MCF 10A (cell line): ENCODE data around the gene KRTAP10-7. TPM values are rescaled to one million over a fixed set of nuclear protein-coding genes. Genes with fewer than 3 reads are reported as not detected.

Experiments used
- BruUV-seq: library from RNA; stranded (reverse); fragments of 400-500 nt; replicated peaks from 2 replicates; lab custom pipeline; 2021; lab: Mats Ljungman, UMichigan
- CTCF ChIA-PET: fragments of 300-600 bp; sonication (Branson Sonifier 250); formaldehyde crosslinking; extraction: SDS; loops from one replicate; lab custom pipeline; 2021; ENCODE audit warnings: antibody characterized with exemption, inconsistent platforms; lab: Yijun Ruan, JAX
- POLR2A ChIA-PET: fragments of 300-600, 350-650 bp; sonication (Branson Sonifier 250); formaldehyde crosslinking; extraction: SDS; loops from one replicate; lab custom pipeline; 2020; ENCODE audit warnings: antibody characterized with exemption, inconsistent platforms; lab: Yijun Ruan, JAX
- DNase-seq: peaks from one replicate; pipeline ENCODE4 v3.0.0-alpha.2; 2018; ENCODE audit not compliant: unreplicated experiment
- H3K27ac Mint-ChIP-seq: one replicate; pipeline ENCODE4 v1.8.0; 2022; ENCODE audit warnings: mild to moderate bottlenecking, low read depth, mixed read lengths; ENCODE audit not compliant: unreplicated experiment
- H3K27me3 Mint-ChIP-seq: one replicate; pipeline ENCODE4 v1.8.0; 2022; ENCODE audit warnings: mixed read lengths; ENCODE audit not compliant: insufficient read depth, unreplicated experiment
- H3K36me3 Mint-ChIP-seq: one replicate; pipeline ENCODE4 v1.8.0; 2022; ENCODE audit warnings: mild to moderate bottlenecking, moderate library complexity, mixed read lengths; ENCODE audit not compliant: insufficient read depth, unreplicated experiment
- H3K4me1 Mint-ChIP-seq: one replicate; pipeline ENCODE4 v1.8.0; 2022; ENCODE audit warnings: mixed read lengths; ENCODE audit not compliant: insufficient read depth, unreplicated experiment
- H3K4me3 Mint-ChIP-seq: one replicate; pipeline ENCODE4 v1.8.0; 2022; ENCODE audit warnings: mild to moderate bottlenecking, moderate library complexity, mixed read lengths; ENCODE audit not compliant: unreplicated experiment
- H3K9me3 Mint-ChIP-seq: one replicate; pipeline ENCODE4 v1.8.0; 2022; ENCODE audit warnings: mixed read lengths; ENCODE audit not compliant: unreplicated experiment
- intact Hi-C: fragments of 100-400 bp; cut with micrococcal nuclease; formaldehyde crosslinking; loops from 2 replicates; pipeline ENCODE4 v1.14.1; 2022
- total RNA-seq: library from RNA; stranded (reverse); gene quantifications from 2 replicates; pipeline ENCODE4 v1.2.3, GENCODE V29; 2022
- TF ChIP-seq, protein P1 (sequence below): fragments of 200-600 bp; IDR thresholded peaks from one replicate; pipeline ENCODE4 v1.8.0; 2022; ENCODE audit warnings: antibody characterized with exemption, mild to moderate bottlenecking; ENCODE audit not compliant: unreplicated experiment

Gene KRTAP10-7
- total RNA-seq, 1 experiment from 2014 or later: not detected

DNA sequence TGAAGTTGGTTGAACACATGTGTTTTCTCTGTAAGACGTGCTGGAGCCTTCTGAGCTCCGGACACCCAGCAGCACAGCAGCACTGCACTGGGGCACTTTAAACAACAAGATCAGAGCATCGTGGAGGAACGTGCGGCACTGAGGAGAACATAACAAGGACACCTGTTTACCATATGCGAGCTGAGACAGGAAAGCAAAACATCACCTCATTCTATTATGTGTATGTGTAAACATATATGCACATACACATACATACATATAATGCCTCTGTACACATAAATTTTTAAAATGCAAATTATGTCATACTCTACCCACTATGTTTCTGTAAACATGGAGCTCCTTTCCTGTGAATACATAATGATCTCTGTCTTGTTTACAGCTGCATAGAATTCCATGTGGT, 4.9 kb upstream of the KRTAP10-7 start:
- H3K9me3 Mint-ChIP-seq: peaks cover 14% of the 10 kb centered on the region
- DNase-seq: no peak
- TF ChIP-seq, protein P1, sequence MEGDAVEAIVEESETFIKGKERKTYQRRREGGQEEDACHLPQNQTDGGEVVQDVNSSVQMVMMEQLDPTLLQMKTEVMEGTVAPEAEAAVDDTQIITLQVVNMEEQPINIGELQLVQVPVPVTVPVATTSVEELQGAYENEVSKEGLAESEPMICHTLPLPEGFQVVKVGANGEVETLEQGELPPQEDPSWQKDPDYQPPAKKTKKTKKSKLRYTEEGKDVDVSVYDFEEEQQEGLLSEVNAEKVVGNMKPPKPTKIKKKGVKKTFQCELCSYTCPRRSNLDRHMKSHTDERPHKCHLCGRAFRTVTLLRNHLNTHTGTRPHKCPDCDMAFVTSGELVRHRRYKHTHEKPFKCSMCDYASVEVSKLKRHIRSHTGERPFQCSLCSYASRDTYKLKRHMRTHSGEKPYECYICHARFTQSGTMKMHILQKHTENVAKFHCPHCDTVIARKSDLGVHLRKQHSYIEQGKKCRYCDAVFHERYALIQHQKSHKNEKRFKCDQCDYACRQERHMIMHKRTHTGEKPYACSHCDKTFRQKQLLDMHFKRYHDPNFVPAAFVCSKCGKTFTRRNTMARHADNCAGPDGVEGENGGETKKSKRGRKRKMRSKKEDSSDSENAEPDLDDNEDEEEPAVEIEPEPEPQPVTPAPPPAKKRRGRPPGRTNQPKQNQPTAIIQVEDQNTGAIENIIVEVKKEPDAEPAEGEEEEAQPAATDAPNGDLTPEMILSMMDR: no peak
- H3K36me3 Mint-ChIP-seq: peaks cover 5% of the 10 kb centered on the region
- no peak overlapping the region for H3K4me3 Mint-ChIP-seq
- BruUV-seq: no TSS peak
- no peak overlapping the region for H3K27ac Mint-ChIP-seq
- peaks cover 6% of the 10 kb centered on the region for H3K4me1 Mint-ChIP-seq
- peaks cover 14% of the 10 kb centered on the region for H3K27me3 Mint-ChIP-seq
- ChIA-PET POLR2A (no interaction called here), CTCF (interaction anchor here (1.3 kb wide), 1 partner anchor 198 kb away, joined by 3 read pairs; no protein-coding TSS in a partner anchor)
- intact Hi-C loops: no loop called here

DNA sequence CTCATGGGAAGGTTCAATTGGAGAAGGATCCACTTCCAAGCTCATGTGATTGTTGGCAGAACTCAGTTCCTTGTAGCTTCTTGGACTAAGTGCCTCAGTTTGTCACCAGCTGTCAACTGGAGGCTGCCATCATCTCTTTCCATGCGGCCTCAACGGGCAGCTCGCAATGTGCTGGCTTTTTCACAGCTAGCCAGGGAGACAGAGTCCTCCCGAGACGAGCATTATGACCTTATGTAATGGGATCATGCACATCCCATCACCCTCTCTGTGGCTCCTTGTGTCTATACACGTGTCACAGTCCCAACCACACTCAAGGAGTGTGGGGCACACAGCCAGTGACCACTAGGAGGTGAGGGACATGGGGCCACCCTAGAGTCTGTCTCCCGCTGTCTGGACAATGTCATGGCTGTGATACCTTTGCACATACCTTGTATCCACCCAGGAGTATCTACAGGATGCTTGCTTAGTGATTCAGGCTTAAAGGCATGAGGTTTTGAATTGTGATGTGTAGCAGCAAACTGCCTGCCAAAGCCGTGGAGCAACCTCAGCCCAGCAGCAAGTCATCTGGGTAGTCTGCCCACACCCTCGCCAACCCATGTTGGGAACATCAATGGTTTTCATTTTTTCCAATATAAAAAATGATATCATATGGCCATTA, 4.2 kb upstream of the KRTAP10-7 start:
- H3K36me3 Mint-ChIP-seq: peaks cover 5% of the 10 kb centered on the region
- no TSS peak for BruUV-seq
- peaks cover 6% of the 10 kb centered on the region for H3K4me1 Mint-ChIP-seq
- no peak overlapping the region for H3K27ac Mint-ChIP-seq
- ChIA-PET CTCF (interaction anchor here (1.1 to 1.3 kb wide), 2 partner anchors 197 to 198 kb away, joined by 3 read pairs; no protein-coding TSS in a partner anchor), POLR2A (interaction anchor here (0.7 to 1.5 kb wide), 2 partner anchors 29 to 343 kb away, joined by 3 read pairs; no protein-coding TSS in a partner anchor)
- no peak overlapping the region for H3K4me3 Mint-ChIP-seq
- H3K27me3 Mint-ChIP-seq: peaks cover 17% of the 10 kb centered on the region
- peaks cover 14% of the 10 kb centered on the region for H3K9me3 Mint-ChIP-seq
- intact Hi-C loops: no loop called here
- TF ChIP-seq, protein P1: no peak
- no peak for DNase-seq

DNA sequence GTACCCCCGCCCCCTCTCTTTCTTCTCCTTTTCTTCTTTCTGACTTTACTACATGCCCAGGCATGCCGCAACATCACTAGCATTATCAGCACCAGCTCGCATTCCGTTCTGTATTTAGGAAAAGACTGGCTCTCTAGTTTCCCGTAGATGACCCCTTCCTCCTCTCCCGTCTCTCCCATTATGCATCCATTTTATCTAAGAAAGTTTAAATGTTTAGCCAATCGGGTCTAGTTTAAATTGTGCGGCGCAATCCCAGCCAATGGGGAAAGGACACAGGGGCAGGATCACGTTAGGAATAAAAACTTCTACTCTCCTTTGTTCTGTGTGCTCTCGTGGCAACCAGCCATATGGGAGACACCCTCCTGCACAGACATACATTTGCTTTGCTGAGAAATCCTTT, 2.3 kb upstream of the KRTAP10-7 start:
- H3K27me3 Mint-ChIP-seq: peaks cover 26% of the 10 kb centered on the region

More for the DNA sequence above, 2.3 kb upstream of the KRTAP10-7 start:
- DNase-seq: peak; percentile 11
- H3K4me1 Mint-ChIP-seq: peaks cover 6% of the 10 kb centered on the region
- intact Hi-C loops: no loop called here
- POLR2A ChIA-PET: no interaction called here
- TF ChIP-seq, protein P1: no peak
- no peak overlapping the region for H3K27ac Mint-ChIP-seq
- peaks cover 5% of the 10 kb centered on the region for H3K36me3 Mint-ChIP-seq
- CTCF ChIA-PET: no interaction called here
- no TSS peak for BruUV-seq
- H3K9me3 Mint-ChIP-seq: peaks cover 14% of the 10 kb centered on the region
- H3K4me3 Mint-ChIP-seq: no peak overlapping the region
